ENCODE results near the gene ADORA2A. TPM values are rescaled to one million over a fixed set of nuclear protein-coding genes. Genes with fewer than 3 reads are reported as not detected.

The ADORA2A gene
- total RNA-seq, 1 experiment from 2014 or later: 3.5 TPM

GRCh38 chr22:24434471-24435322 is 7.3 kb downstream of the ADORA2A start:
- Histone ChIP-seq H2AK5ac (ENCODE audit: insufficient read length, low read length) (no peak overlapping the region), H2AFZ (ENCODE audit: low read length) (no peak overlapping the region), H3K27ac (ENCODE audit: insufficient read length, low read depth, low read length) (no peak overlapping the region), H3K14ac (ENCODE audit: insufficient read depth, low read length) (no peak overlapping the region; the same call in 1 of the 2 replicates), H2BK15ac (ENCODE audit: low read depth, low read length) (no peak overlapping the region), H3K79me2 (ENCODE audit: insufficient read depth, low read length) (no peaks in the 10 kb centered on the region), H2BK5ac (ENCODE audit: insufficient read length, low read length) (no peak overlapping the region), H3K4me2 (ENCODE audit: insufficient read depth, insufficient read length, low read length) (no peak overlapping the region), H3K4ac (ENCODE audit: low read depth, low read length) (no peak overlapping the region), H3K23ac (ENCODE audit: insufficient read length, low read depth, low read length) (no peak overlapping the region), H4K5ac (ENCODE audit: insufficient read length, low read depth, low read length) (no peak overlapping the region), H2BK120ac (ENCODE audit: low read depth, low read length, poor library complexity, severe bottlenecking) (no peak overlapping the region), H2BK12ac (ENCODE audit: insufficient read length, low read depth, low read length) (no peak overlapping the region), H3K18ac (ENCODE audit: insufficient read length, low read depth, low read length) (no peak overlapping the region), H3K4me1 (ENCODE audit: insufficient read depth, low read length) (no peaks in the 10 kb centered on the region), H4K91ac (ENCODE audit: insufficient read length, low read depth, low read length) (no peak overlapping the region), H2BK20ac (ENCODE audit: low read depth, low read length, poor library complexity, severe bottlenecking) (no peak overlapping the region), H3K27me3 (ENCODE audit: insufficient read depth, low read length) (no peaks in the 10 kb centered on the region), H3K9ac (ENCODE audit: extremely low read depth, insufficient read length, low read length) (no peak overlapping the region), H3K79me1 (ENCODE audit: insufficient read depth, low read depth, low read length, poor library complexity, severe bottlenecking) (no peaks in the 10 kb centered on the region), H3K56ac (ENCODE audit: insufficient read length, low read depth, low read length) (no peak overlapping the region), H3T11ph (ENCODE audit: low read length) (no peak overlapping the region), H4K20me1 (ENCODE audit: control insufficient read depth, insufficient read depth, insufficient read length) (peaks cover 2% of the 10 kb centered on the region), H3K23me2 (ENCODE audit: insufficient read length, low read depth, low read length, poor library complexity, severe bottlenecking) (no peaks in the 10 kb centered on the region), H4K8ac (replicated peaks; ENCODE audit: insufficient read length, low read depth, low read length) (no peak overlapping the region), H3K9me3 (ENCODE audit: control insufficient read depth, low read depth, low read length) (no peaks in the 10 kb centered on the region)
- Mint-ChIP-seq H3K27me3 (ENCODE audit: low read depth) (no peaks in the 10 kb centered on the region; the same call in none of the 2 replicates), H3K4me3 (no peak overlapping the region; a peak in 1 of 5 replicates), H3K27ac (peak overlapping the region in 1 of 3 experiments; percentile 37; a peak in 2 of 7 replicates), H3K4me1 (peaks cover 2 to 14% of the 10 kb centered on the region in 2 experiments; a peak in 3 of 4 replicates), H3K36me3 (ENCODE audit: insufficient read depth in 1 of 3, low read depth in 3 of 3) (no peaks in the 10 kb centered on the region), H3K9me3 (no peaks in the 10 kb centered on the region)
- WGBS (ENCODE audit: extremely low coverage, insufficient read length, low lambda C conversion rate): no CpG with 5 or more reads among the region's 16 CpGs
- no peak for TF ChIP-seq CTCF (conservative IDR thresholded peaks at IDR 0.05)
- no peak for DNase-seq

Data from H9 (cell line).